ENCODE results near the gene PODXL2.

The PODXL2 gene

DNA sequence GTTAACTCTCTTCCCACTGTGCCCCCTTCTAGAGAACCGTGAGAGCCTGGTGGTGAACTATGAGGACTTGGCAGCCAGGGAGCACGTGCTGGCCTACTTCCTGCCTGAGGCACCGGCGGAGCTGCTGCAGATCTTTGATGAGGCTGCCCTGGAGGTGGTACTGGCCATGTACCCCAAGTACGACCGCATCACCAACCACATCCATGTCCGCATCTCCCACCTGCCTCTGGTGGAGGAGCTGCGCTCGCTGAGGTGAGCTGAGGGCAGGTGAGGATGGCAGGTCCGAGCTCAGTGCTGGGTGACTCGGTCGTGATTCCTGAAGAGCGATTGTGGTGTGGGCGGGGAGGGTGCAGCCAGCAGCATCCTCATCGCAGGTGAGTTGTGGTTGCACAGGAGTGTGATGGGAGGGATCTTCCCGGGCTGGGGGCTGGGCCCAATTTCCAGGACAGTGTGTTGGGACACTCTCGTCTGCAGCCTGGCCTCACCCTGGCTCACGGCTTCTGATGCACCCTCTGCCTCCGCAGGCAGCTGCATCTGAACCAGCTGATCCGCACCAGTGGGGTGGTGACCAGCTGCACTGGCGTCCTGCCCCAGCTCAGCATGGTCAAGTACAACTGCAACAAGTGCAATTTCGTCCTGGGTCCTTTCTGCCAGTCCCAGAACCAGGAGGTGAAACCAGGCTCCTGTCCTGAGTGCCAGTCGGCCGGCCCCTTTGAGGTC is 22.7 kb upstream of the PODXL2 start:
- no peak for DNase-seq

DNA sequence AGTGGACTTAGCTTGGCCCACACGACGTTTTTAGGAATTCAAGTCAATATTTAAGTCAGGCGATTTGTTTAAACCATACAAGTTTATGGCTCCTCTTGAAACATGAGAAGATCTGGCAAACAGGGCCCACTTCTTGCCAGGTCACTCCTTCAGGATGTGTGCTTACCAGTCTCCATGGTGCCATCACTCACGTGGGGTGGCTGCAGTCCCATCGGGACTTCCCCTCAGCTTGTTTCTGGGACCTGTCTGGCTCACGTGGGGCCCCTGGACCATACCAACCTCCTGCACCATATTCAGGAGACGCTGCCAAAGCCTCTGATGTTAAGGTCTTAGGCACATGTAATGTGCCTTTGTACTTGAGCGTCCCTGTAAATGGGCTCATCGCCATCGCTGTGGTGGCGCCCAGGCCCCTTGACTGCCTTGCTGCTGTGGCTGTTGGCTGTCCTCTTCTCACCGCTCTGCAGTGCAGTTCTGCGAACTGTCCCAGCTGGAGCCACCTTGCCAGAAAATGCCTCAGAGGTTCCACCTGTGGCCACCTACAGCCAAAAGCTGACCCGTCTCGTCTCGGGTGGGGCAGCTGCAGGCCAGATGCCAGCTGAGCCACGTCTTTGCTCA is 21.9 kb upstream of the PODXL2 start:
- no peak for DNase-seq

DNA sequence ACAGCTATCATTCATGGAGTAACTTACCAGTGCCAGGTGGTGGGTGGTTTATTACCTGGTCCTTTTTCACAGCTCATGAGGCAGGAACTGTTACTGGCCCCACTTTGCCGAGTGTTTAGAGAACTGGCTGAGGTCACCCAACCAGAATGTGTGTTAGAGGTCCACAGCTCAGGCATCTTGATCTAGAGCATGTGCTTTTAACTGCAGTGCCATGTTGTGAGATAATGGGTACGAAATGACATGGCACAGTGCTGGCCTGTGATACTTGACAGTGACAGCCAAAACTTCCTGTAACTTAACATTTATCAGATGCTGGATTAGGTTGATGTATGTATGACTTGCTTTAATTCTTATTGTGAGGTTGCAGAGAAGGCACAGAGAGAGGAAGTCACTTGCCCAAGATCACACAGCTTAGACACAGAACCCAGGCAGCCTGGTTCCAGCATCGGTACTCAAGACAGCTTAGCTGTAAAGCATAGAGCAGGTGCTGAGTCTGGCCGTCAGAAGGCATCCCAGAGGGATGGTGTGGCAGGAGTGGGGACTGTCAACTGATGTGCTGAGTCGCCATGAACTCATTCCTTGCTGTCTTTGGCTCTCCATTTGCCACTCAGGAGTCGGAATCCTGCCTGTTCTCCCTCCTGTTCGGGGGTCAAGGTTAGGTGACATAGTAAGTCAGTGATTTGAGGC is 21.2 kb upstream of the PODXL2 start:
- no peak for DNase-seq

DNA sequence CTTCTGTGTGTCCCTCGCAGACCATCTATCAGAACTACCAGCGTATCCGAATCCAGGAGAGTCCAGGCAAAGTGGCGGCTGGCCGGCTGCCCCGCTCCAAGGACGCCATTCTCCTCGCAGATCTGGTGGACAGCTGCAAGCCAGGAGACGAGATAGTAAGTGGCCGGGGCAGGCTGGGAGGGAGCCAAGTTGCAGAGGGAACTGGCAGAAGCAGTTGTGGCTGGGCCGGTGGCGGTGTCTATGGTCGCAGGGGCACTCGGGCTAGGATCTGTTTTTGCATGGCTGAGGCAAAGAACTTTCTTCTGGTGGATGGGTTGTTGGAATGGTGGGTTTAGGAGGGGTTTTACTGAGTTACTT is 20.6 kb upstream of the PODXL2 start:
- no peak for DNase-seq

DNA sequence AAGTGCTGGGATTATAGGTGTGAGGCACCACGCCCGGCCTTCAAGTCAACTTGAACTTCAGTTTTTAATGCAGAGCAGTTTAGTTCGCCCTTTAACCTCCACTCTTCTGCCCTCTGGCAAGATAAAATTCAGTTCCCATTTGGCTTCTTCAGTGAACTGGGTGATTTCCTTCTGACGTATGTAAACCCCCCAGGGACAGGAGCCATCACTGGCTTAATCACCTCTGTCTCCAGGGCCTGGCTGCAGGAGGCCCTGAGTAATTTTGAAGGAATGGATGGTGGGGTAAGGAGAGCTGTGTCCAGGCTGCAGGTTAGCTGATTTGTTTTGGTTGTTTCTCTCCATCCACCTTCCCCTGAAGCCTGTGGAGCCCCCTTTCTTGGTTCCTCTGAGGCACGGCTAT is 18.9 kb upstream of the PODXL2 start:
- DNase-seq = no peak

DNA sequence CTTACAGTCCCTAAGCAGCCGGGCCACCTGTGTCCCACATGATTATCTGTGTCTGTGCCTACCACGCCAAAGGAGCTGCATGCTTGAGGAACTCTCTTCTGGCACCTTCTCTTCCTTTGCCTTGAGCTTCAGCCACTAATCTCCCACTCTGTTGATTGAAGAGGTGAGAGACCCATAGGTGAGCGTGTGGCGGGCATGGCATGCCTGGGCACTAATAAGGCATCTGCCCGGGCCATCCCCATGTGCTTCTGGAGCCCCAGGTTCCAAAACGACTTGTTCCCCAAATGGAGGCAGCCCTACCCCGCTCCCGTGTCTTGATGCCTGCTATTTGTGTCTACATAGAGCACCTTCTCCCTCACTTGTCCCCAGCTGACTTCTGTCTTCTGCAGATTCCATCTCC is 17.7 kb upstream of the PODXL2 start:
- DNase-seq = no peak

DNA sequence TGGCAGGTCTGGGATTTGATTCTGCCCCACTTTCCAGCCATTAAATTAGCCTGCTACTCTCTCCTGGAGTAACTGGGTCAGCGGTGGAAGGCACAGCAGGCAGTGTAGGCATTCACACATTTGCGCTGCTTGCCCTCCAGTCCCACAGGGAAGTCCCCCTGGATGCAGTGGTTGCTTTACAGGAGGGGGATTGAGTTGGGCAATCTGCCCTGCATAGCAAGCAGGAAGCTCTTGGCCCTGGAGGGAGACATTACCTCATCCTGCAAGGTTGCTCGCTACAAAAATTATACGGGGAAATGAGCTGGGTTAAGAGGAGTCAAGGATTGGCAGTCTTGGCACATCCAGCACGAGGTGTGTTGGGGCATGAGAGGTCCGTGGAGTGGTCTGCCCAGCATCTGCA is 16.0 kb upstream of the PODXL2 start:
- DNase-seq = no peak

DNA sequence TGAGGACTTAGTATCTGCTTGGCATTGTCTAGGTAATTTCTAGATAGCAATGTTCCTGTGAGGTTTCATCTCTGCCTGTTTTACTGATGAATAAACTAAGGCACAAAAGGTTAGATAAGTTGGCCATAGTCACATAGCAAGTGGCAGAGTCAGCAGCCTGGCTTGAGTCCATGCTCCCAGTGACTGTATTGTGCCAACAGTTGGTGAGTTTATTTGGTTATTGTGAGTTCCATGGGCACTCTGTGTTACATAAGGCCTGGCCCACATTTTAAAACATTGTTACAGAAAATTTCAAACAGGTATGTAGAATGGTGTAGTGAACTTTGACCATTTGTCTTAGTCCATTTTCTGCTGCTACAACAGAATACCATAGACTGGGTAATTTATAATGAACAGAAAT is 15.6 kb upstream of the PODXL2 start:
- DNase-seq = no peak

DNA sequence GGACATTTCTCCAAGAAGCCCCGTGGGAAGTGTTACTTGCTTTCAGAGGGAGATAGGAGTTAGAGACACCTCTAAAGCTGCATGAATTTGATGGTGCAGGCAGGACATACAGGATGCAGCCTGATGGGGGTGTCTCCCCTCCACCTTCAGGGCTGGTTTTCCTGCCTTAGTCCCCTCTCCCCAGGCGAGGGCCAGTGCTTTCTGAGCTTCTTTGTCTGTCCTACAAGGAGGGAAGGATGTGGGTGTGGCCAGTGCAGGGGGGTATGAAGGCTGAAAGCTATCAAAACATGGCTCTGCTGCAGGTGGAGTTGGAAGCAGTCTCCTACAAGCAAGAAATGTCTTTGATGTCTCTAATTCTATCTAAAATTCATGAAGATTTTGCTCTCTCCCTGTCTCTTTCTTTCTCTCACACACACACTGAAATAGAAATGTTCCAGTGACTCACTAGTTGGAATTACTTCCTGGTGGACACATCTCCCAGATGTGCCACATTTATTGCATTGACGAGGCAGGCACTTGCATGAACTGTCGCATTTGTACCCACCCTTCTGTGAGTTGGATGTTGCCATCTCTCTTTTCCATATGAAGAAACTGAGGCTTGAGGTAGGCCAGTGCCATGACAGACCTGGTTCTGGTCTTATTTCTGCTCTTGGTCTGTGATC is 13.9 kb upstream of the PODXL2 start:
- no peak for DNase-seq

DNA sequence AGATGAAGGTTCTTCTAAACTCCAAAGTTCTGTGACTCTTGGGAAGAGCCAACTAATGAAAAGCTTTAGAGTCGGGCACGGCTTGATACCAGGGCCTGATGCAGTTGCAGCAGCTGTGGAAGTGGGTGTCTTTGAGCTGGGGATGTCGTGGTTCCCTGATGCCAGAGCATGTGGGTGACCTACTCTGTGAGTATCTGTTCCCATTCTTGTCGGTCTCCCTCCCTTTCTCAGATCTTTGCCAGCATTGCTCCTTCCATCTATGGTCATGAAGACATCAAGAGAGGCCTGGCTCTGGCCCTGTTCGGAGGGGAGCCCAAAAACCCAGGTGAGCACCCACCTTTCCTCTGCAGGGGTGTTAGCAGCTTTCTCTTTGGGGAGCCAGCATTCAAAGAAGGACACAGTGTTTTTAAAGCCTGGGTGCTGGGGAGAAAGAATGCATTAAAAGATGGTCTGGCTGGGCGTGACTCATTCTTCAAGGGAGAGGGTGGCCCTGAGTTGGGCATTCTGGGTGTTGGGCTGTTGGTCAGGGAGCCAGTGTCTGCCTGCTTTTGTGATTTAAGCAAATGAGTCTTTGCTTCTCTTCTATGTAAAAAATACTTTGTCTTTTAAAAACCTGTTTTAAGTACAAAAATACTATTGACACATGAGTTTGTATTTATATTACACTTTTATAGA is 13.2 kb upstream of the PODXL2 start:
- no peak for DNase-seq

DNA sequence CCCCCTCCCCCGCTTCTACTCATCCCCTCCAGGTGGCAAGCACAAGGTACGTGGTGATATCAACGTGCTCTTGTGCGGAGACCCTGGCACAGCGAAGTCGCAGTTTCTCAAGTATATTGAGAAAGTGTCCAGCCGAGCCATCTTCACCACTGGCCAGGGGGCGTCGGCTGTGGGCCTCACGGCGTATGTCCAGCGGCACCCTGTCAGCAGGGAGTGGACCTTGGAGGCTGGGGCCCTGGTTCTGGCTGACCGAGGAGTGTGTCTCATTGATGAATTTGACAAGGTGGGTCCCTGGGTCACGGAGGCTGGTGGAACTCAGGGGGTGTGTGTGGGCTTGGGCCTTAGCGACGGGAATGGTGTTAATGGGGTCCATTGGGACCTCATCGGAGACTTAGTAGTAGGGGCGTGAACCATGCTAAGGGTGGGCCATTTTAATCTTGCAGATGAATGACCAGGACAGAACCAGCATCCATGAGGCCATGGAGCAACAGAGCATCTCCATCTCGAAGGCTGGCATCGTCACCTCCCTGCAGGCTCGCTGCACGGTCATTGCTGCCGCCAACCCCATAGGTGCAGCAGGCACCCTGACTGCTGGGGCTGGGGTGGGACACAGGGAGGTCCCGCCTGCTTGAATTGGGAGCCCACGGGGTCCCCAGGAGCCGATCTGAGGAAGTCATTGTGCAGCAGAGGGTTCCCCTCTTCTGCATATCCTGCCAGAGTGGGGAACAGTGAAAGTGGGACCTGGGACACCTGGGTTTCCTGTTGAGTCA is 12.0 kb upstream of the PODXL2 start:
- DNase-seq = no peak

DNA sequence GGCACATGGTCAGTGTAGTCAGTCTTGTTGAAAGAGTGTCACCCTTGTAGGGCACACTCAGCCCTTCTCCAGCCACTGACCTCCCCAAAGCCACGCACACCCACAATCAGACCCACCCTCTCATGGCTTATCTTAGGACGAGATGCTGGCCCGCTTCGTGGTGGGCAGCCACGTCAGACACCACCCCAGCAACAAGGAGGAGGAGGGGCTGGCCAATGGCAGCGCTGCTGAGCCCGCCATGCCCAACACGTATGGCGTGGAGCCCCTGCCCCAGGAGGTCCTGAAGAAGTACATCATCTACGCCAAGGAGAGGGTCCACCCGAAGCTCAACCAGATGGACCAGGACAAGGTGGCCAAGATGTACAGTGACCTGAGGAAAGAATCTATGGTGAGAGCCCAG is 10.1 kb upstream of the PODXL2 start:
- DNase-seq = no peak

DNA sequence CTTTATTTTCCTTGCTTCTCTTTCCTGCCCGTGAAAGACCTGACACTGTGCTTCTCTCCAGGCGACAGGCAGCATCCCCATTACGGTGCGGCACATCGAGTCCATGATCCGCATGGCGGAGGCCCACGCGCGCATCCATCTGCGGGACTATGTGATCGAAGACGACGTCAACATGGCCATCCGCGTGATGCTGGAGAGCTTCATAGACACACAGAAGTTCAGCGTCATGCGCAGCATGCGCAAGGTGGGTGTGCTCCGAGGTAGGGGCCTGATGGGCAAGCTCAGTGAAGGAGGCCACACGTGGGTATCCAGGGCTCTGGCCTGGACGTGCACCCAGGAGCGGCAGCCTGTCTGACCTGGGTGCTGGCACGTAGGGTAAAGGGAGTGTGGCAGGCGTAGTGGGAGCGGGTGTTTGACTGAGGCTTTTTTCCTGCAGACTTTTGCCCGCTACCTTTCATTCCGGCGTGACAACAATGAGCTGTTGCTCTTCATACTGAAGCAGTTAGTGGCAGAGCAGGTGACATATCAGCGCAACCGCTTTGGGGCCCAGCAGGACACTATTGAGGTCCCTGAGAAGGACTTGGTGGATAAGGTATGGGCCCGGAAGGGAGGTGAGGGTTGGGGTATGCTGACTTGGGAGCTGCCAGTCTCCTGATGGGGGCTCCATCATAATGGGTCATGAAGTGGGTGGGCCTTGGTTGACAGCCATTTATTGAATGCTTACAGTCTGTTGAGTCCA is 8.2 kb upstream of the PODXL2 start:
- no peak for DNase-seq

DNA sequence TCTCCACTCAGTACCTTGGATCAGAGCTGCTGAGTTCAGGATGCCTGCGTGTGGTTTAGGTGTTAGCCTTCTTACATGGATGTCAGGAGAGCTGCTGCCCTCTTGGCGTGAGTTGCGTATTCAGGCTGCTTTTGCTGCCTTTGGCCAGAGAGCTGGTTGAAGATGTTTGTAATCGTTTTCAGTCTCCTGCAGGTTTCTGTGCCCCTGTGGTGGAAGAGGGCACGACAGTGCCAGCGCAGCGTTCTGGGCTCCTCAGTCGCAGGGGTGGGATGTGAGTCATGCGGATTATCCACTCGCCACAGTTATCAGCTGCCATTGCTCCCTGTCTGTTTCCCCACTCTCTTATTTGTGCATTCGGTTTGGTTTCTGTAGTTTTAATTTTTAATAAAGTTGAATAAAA is 7.0 kb upstream of the PODXL2 start:
- DNase-seq = no peak

DNA sequence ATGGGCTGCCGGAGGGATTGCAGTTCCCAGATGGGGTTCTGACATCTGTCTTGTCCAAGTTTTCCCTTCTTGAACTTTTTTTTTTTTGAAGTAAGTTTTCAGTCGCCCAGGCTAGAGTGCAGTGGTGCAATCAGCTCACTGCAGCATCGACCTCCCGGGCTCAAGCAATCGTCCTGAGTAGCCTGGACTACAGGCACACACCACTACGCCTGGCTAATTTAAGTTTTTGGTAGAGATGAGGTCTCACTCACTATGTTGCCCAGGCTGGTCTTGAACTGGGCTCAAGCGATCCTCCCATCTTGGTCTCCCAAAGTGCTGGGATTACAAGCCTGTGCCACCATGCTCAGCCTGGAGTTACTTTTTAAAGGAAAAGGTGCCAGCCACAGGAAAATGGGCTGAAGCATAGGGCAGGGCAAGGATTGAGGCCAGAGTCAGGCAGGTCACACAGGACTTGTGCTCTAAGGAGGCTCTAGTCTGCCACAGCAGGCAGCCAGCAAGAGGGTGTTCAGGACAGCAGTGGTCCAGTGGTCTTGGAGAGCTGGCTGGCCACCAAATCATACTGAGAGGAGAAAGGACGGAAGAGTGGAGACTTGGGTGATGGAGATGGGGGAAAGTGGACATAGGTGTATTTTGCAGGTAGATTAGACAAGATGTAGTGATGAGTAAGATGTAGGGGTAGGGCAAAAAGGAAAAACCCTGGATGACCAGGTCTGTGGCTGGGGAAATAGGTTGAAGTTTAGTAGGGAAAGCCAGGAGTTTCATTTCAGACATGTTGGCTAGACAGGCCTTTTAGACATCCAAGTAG is 6.0 kb upstream of the PODXL2 start:
- no peak for DNase-seq

DNA sequence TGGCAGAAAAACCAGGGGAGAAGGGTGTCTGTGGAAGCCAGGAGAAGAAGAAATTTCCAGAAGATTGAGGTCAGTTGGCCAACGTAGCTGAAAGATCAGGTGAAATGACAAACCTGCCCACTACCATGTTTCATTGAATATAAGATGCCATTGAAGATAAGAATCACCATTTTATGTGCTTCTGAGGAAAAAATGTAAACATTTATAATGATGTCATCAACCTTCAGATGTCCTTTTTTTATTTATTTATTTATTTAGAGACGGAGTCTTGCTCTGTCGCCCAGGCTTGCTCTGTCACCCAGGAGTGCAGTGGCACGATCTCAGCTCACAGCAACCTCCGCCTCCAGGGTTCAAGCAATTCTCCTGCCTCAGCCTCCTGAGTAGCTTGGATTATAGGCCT is 4.9 kb upstream of the PODXL2 start:
- no peak for DNase-seq

DNA sequence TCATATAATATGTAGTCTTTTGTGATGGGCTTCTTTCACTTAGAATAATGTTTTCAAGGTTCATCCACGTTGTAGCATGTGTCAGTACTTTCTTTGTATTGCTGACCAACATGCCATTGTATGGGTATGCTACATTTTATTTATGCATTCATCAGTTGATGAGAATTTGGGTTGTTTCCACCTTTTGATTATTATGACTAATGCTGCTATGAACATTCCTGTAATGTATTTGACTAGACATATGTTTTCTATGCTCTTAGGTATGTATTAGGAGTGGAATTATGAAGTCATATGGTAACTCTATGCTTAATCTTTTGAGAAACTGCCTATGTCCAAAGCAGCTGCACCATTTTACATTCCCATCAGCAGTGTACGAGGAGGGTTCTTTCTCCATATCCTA is 3.2 kb upstream of the PODXL2 start:
- no peak for DNase-seq

DNA sequence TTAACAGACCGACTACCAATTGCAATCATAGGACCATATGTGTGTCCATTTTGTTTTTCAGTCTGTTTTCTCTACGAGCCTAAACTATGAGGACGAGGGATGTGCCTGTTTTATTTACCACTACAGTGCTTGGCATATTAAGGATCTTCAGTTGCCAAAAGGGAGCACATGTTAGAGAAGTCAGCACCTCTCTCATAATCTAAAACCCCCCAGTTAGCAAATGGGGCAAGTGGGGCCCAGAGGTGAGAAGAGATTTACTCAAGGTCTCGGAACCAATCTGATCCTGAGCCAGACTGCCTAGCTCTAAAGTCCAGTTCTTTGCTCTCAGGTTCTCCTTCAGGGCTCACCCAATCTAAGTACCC is 578 bp upstream of the PODXL2 start:
- DNase-seq = no peak

DNA sequence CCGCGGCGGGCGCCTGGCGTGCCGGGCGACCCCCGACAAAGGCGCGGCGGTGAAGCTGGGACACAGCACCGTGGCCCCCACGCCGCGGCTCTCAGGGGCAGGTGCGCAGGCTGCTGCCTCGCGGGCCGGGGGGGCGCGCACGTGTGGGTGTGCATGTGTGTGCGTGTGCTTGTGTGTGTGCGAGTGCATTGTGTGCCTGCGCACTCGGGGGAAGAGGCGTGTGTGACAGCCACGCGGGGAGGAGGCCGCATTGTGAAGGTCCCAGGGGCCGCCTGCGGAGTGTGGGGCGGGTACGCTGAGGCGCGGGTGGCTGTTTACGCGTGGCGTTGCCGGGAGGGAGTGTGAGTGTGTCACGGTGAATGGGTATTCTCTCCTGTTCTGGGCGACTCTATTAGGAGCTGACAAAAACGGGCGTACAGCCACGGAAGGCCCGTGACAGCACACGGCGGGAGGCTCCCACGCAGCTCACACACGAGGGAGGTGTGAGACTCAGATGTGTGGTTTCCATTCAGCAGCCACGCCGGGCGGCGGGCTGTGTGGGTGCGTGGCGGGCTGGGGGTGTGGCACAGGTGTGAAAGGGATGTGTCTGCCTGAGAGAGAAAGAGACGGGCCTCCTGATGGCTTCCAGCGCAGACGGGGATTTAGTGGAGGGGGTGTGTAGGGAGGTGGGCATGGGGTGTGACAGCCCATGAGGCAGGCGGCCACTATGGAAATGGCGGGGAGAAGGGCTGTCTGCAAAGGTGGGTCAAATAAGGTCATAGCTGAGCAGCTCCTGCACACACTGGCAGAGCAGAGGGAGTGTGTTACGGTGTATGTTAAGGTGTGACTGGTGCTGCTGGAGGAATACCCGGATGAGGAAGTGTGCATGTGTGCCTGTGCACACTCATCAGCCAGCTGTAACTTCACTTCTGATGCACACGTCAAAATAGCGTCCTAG is 750 bp downstream of the PODXL2 start:
- DNase-seq = peak; percentile 75

Measured in activated CD8-positive, alpha-beta memory T cell treated with anti-CD3 and anti-CD28 coated beads for 24 hours (primary cell).